ENCODE measurements around the gene CHPT1.

GRCh38 chr12:101777485-101777884 lies 80.0 kb downstream of the CHPT1 start:
- no peak for TF ChIP-seq CTCF (IDR thresholded peaks at IDR 0.05 in 4 of 5, conservative IDR thresholded peaks at IDR 0.05 in 1 of 5)
- TF ChIP-seq POLR2A (IDR thresholded peaks at IDR 0.05) = no peak

Measured in gastrocnemius medialis (tissue), 4 donors.